Fibroblast of villous mesenchyme (primary cell): ENCODE results near the gene PPP2R2C. TPM values are rescaled to one million over a fixed set of nuclear protein-coding genes. Genes with fewer than 3 reads are reported as not detected.

Experiments used
- DNase-seq: peaks from one replicate; pipeline ENCODE4 v3.0.0-alpha.2; 2010; ENCODE audit warnings: low read depth
- H3K4me3 ChIP-seq: 2 replicates; pipeline ENCODE4 v1.5.1; 2011; ENCODE audit warnings: low read depth, mild to moderate bottlenecking, low read length
- CTCF ChIP-seq: IDR thresholded peaks from 2 replicates; pipeline ENCODE4 v1.5.1; 2012; ENCODE audit warnings: low read depth, mild to moderate bottlenecking, low read length; ENCODE audit not compliant: insufficient read depth
- total RNA-seq: library from RNA; depleted of rRNA; stranded (reverse); fragments of >200 nt; gene quantifications from 2 replicates; pipeline ENCODE4 v1.2.3, GENCODE V29; 2012

PPP2R2C gene
- total RNA-seq, 1 donor: not detected

- no peak for DNase-seq
- no peak overlapping the region for H3K4me3 ChIP-seq
- TF ChIP-seq CTCF: no peak
These were observed 121.0 kb downstream of the PPP2R2C start for GRCh38 chr4:6351246-6352000.

GRCh38 chr4:6350646-6351045 lies 121.8 kb downstream of the PPP2R2C start:
- H3K4me3 ChIP-seq: no peak overlapping the region
- DNase-seq: no peak
- no peak for TF ChIP-seq CTCF

GRCh38 chr4:6349896-6350603 lies 122.4 kb downstream of the PPP2R2C start:
- no peak for TF ChIP-seq CTCF
- H3K4me3 ChIP-seq: no peak overlapping the region
- DNase-seq: no peak

- DNase-seq: no peak
- no peak for TF ChIP-seq CTCF
- H3K4me3 ChIP-seq: no peak overlapping the region
These were observed 124.0 kb downstream of the PPP2R2C start for GRCh38 chr4:6348408-6348807.

GRCh38 chr4:6347511-6348045 lies 124.8 kb downstream of the PPP2R2C start:
- TF ChIP-seq CTCF: no peak
- no peak for DNase-seq
- H3K4me3 ChIP-seq: no peak overlapping the region

GRCh38 chr4:6346373-6347110 lies 125.9 kb downstream of the PPP2R2C start:
- H3K4me3 ChIP-seq: no peak overlapping the region
- DNase-seq: no peak
- no peak for TF ChIP-seq CTCF
